ENCODE measurements around the gene RAB11FIP5.

DNA sequence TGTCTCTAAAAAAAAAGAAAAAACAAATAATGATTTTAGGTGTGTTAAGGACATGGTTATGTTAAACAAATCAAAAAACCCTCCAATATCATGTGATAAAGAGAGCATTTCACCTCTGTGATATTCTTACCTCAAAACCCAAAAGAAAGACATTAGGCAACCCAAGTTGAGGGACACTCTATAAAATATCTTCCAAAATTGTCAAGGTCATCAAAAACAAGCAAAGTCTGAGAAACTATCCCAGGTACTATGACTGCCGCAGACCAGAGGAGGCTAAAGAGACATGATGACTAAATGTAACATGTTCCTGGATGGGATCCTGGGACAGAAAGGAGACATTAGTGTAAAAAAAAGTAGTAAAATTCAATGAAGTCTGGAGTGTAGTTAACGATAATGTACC, 45.7 kb downstream of the RAB11FIP5 start:
- TF ChIP-seq CTCF (conservative IDR thresholded peaks at IDR 0.05; ENCODE audit: low read depth, low read length) = no peak
- TF ChIP-seq EZH2phosphoT487 (IDR thresholded peaks at IDR 0.05; ENCODE audit: borderline replicate concordance, low read length) = no peak
- TF ChIP-seq EZH2 (IDR thresholded peaks at IDR 0.05; ENCODE audit: low read length, unreplicated experiment) = no peak

All from PC-3 (cell line).